Liver (tissue), 9 donors: Measurements from ENCODE around the gene NEK6. TPM values are rescaled to one million over a fixed set of nuclear protein-coding genes. Genes with fewer than 3 reads are reported as not detected.

Source experiments
- DNase-seq: peaks from one replicate; pipeline ENCODE4 v3.0.0-alpha.2; 2017; ENCODE audit warnings: low spot score
- H3K27ac ChIP-seq, 2 donors: one replicate each; pipeline ENCODE4 v1.7.0; 2013; ENCODE audit warnings: inconsistent platforms in 2 of 2, low read length in 2 of 2, control low read depth in 1 of 2, low read depth in 1 of 2, mild to moderate bottlenecking in 1 of 2
- H3K27me3 ChIP-seq, 4 donors: one replicate each; pipeline versions ENCODE4 v1.6.1 to v1.7.0; 2013; ENCODE audit warnings: low read length in 3 of 4, inconsistent platforms in 1 of 4, mild to moderate bottlenecking in 1 of 4, moderate library complexity in 1 of 4; ENCODE audit not compliant: control insufficient read depth in 4 of 4, insufficient read depth in 4 of 4
- H3K36me3 ChIP-seq, 4 donors: one replicate each; pipeline versions ENCODE4 v1.6.1 to v1.7.0; 2013; ENCODE audit warnings: low read length in 3 of 4, mild to moderate bottlenecking in 3 of 4, low read depth in 1 of 4, moderate library complexity in 1 of 4; ENCODE audit not compliant: control insufficient read depth in 4 of 4, insufficient read depth in 3 of 4
- H3K4me1 ChIP-seq, 4 donors: one replicate each; pipeline versions ENCODE4 v1.6.1 to v1.7.0; 2013; ENCODE audit warnings: low read length in 3 of 4, mild to moderate bottlenecking in 3 of 4, moderate library complexity in 1 of 4; ENCODE audit not compliant: control insufficient read depth in 4 of 4, insufficient read depth in 4 of 4
- H3K4me3 ChIP-seq, 3 donors: one replicate each; pipeline versions ENCODE4 v1.6.1 to v1.7.0; 2013; ENCODE audit warnings: low read length in 3 of 3, control low read depth in 1 of 3, low read depth in 1 of 3, mild to moderate bottlenecking in 1 of 3
- H3K9ac ChIP-seq, 2 donors: one replicate each; pipeline ENCODE4 v1.7.0; 2013; ENCODE audit warnings: low read length in 2 of 2, mild to moderate bottlenecking in 2 of 2, moderate library complexity in 2 of 2, control low read depth in 1 of 2, low read depth in 1 of 2
- H3K9me3 ChIP-seq, 4 donors: one replicate each; pipeline versions ENCODE4 v1.6.1 to v1.7.0; 2013; ENCODE audit warnings: low read length in 3 of 4; ENCODE audit not compliant: control insufficient read depth in 4 of 4
- EGR1 ChIP-seq, 2 donors: IDR thresholded peaks; 2 replicates each; pipeline ENCODE4 v1.6.1; 2016 to 2018; ENCODE audit warnings: antibody characterized with exemption in 2 of 2, low read depth in 2 of 2
- FOXA1 ChIP-seq: IDR thresholded peaks from 2 replicates; pipeline ENCODE4 v1.6.1; 2016; ENCODE audit warnings: antibody characterized with exemption
- FOXA2 ChIP-seq: IDR thresholded peaks from 2 replicates; pipeline ENCODE4 v1.6.1; 2016; ENCODE audit warnings: antibody characterized with exemption
- GABPA ChIP-seq, 2 donors: IDR thresholded peaks in 1 of 2; conservative IDR thresholded peaks in 1 of 2; 2 replicates each; pipeline ENCODE4 v1.6.1; 2016; ENCODE audit warnings: antibody characterized with exemption in 2 of 2, mild to moderate bottlenecking in 1 of 2, moderate library complexity in 1 of 2
- HNF4A ChIP-seq, 2 donors: conservative IDR thresholded peaks; 2 replicates each; pipeline ENCODE4 v1.6.1; 2016; ENCODE audit warnings: antibody characterized with exemption in 2 of 2, mild to moderate bottlenecking in 2 of 2
- HNF4G ChIP-seq: IDR thresholded peaks from 2 replicates; pipeline ENCODE4 v1.6.1; 2016; ENCODE audit warnings: antibody characterized with exemption
- JUND ChIP-seq, 2 donors: IDR thresholded peaks; 2 replicates each; pipeline ENCODE4 v1.6.1; 2016; ENCODE audit warnings: antibody characterized with exemption in 2 of 2
- NR2F2 ChIP-seq: IDR thresholded peaks from 2 replicates; pipeline ENCODE4 v1.6.1; 2016; ENCODE audit warnings: antibody characterized with exemption
- RAD21 ChIP-seq, 2 donors: IDR thresholded peaks; 2 replicates each; pipeline ENCODE4 v1.6.1; 2016; ENCODE audit warnings: antibody characterized with exemption in 2 of 2, mild to moderate bottlenecking in 2 of 2
- RXRA ChIP-seq, 2 donors: IDR thresholded peaks; 2 replicates each; pipeline ENCODE4 v1.6.1; 2017 to 2018; ENCODE audit warnings: antibody characterized with exemption in 2 of 2, mild to moderate bottlenecking in 1 of 2
- SP1 ChIP-seq: IDR thresholded peaks from 2 replicates; pipeline ENCODE4 v1.6.1; 2018; ENCODE audit warnings: antibody characterized with exemption, mild to moderate bottlenecking
- TAF1 ChIP-seq: conservative IDR thresholded peaks from 2 replicates; pipeline ENCODE4 v1.6.1; 2016; ENCODE audit warnings: antibody characterized with exemption, mild to moderate bottlenecking
- YY1 ChIP-seq: IDR thresholded peaks from 2 replicates; pipeline ENCODE4 v1.6.1; 2016; ENCODE audit warnings: antibody characterized with exemption, mild to moderate bottlenecking
- WGBS: extraction: QIAGEN DNeasy Blood & Tissue Kit; methylation state at CpG from one replicate; pipeline ENCODE4 v1.1.7; 2013; 5-methylcytosine and 5-hydroxymethylcytosine counted together
- polyA plus RNA-seq, 2 donors: library from polyadenylated mRNA; stranded (reverse) in 1 of 2; unstranded in 1 of 2; fragments of 200-250 nt in 1 of 2; fragments of >200 nt in 1 of 2; fragmentation: Nextera tagmentation in 1 of 2; extraction: Ambion mirVana in 1 of 2; gene quantifications; one replicate each; pipeline versions ENCODE4 v1.2.1 to v1.2.3, GENCODE V29; 2013 to 2015
- total RNA-seq, 2 donors: library from RNA; depleted of rRNA; stranded (reverse); fragments of >200 nt; gene quantifications; one replicate each; pipeline ENCODE4 v1.2.3, GENCODE V29; 2014
- TF ChIP-seq, protein P1 (sequence below): IDR thresholded peaks from 2 replicates; pipeline ENCODE4 v1.6.1; 2016; ENCODE audit warnings: antibody characterized with exemption
- TF ChIP-seq, protein P2 (sequence below): IDR thresholded peaks from 2 replicates; pipeline ENCODE4 v1.6.1; 2016; ENCODE audit warnings: antibody characterized with exemption, mild to moderate bottlenecking
- TF ChIP-seq, protein P3 (sequence below): fragments of 150-350 bp; IDR thresholded peaks from 2 replicates; pipeline ENCODE4 v1.5.1; 2017; ENCODE audit warnings: improper control_type of control experiment, low read depth, low read length; ENCODE audit not compliant: missing input control
- TF ChIP-seq, protein P4 (sequence below): IDR thresholded peaks from 2 replicates; pipeline ENCODE4 v1.6.1; 2016; ENCODE audit warnings: antibody characterized with exemption
- TF ChIP-seq, protein P5 (sequence below): IDR thresholded peaks from 2 replicates; pipeline ENCODE4 v1.6.1; 2016; ENCODE audit warnings: antibody characterized with exemption
- donor health status: healthy.
- donor health status: healthy.
- donor health status: healthy.
- donor health status: healthy.
- donor health status: healthy.

Gene NEK6
- total and polyA plus RNA-seq, 4 donors = 32.5 to 49.7 (median 42.5) TPM

DNA sequence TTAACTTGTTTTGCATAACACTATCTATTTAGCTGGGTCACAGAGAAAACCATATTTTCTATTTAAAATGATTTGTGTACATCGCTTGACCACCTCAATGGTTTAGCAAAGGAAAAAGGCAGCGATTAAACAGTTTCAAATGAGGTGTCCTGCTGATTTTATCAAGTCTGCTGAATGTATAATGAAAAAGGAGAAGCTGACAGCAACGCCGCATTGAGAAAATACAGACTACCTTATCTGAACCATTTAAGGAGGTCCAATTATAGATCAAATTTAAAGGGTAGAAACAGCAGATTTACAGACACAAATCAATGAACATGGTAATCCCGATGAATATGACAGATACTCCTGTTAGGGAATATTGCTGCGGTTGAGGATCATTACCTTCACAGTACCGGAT is 127.9 kb downstream of the NEK6 start:
- H3K27ac ChIP-seq = peak overlapping the region; percentile 81 to 95
- WGBS = 50% methylated on average over 7 of the region's 7 CpGs
- H3K9me3 ChIP-seq = no peaks in the 10 kb centered on the region
- H3K4me1 ChIP-seq = peaks cover 21 to 68% (median 43%) of the 10 kb centered on the region in 4 donors
- no peak for TF ChIP-seq SP1
- no peak for TF ChIP-seq HNF4A (conservative IDR thresholded peaks at IDR 0.05)
- TF ChIP-seq HNF4G = no peak
- no peak for TF ChIP-seq YY1
- no peak for TF ChIP-seq JUND (IDR thresholded peaks at IDR 0.05)
- TF ChIP-seq RAD21 (IDR thresholded peaks at IDR 0.05) = no peak
- TF ChIP-seq FOXA1 = no peak
- no peak for TF ChIP-seq GABPA (IDR thresholded peaks at IDR 0.05 in 1 of 2, conservative IDR thresholded peaks at IDR 0.05 in 1 of 2)
- DNase-seq = no peak
- H3K4me3 ChIP-seq = peak overlapping the region; percentile 20 to 42 (median 29)
- H3K27me3 ChIP-seq = no peaks in the 10 kb centered on the region
- H3K36me3 ChIP-seq = peaks cover 0 to 8% (median 5%) of the 10 kb centered on the region in 4 donors
- peak overlapping the region; percentile 23 to 89 for H3K9ac ChIP-seq

DNA sequence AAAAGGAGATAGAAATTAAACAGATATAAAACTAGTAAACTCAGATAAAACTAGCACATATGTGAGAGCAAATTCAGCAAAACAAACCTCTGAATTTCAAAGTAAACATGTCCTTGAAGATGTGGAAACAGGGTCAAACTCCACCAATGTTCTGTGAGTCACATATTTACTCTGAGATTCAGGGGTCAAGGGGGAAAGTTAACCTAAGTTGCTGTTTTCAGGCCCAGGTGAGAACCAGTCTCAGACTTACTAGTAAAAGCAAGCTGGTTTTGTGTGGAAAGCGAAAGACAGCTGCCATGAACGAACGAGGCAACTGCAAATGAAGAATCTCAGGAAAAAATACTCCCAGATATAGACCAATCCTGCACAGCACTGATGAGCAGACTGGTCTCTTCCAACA is 128.5 kb downstream of the NEK6 start:
- Histone ChIP-seq H3K4me1 (peaks cover 21 to 72% (median 47%) of the 10 kb centered on the region in 4 donors), H3K9me3 (no peaks in the 10 kb centered on the region), H3K27ac (peak overlapping the region; percentile 81 to 95), H3K4me3 (peak overlapping the region in 2 of 3 donors; percentile 29 to 42), H3K36me3 (peaks cover 0 to 8% (median 5%) of the 10 kb centered on the region in 4 donors), H3K27me3 (no peaks in the 10 kb centered on the region), H3K9ac (peak overlapping the region; percentile 71 to 92)
- WGBS = 33% methylated on average over 3 of the region's 3 CpGs
- no peak for DNase-seq
- TF ChIP-seq HNF4A (conservative IDR thresholded peaks at IDR 0.05) = peak; percentile 97 to 98
- TF ChIP-seq, protein P1, sequence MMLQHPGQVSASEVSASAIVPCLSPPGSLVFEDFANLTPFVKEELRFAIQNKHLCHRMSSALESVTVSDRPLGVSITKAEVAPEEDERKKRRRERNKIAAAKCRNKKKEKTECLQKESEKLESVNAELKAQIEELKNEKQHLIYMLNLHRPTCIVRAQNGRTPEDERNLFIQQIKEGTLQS = peak; percentile 91
- peak; percentile 44 for TF ChIP-seq TAF1
- peak in 1 of 2 donors; percentile 39 for TF ChIP-seq EGR1 (IDR thresholded peaks at IDR 0.05; ENCODE audit: low read depth in 2 of 2)
- peak; percentile 42 to 57 for TF ChIP-seq RAD21 (IDR thresholded peaks at IDR 0.05)
- TF ChIP-seq FOXA1 = peak; percentile 100
- TF ChIP-seq, protein P2, sequence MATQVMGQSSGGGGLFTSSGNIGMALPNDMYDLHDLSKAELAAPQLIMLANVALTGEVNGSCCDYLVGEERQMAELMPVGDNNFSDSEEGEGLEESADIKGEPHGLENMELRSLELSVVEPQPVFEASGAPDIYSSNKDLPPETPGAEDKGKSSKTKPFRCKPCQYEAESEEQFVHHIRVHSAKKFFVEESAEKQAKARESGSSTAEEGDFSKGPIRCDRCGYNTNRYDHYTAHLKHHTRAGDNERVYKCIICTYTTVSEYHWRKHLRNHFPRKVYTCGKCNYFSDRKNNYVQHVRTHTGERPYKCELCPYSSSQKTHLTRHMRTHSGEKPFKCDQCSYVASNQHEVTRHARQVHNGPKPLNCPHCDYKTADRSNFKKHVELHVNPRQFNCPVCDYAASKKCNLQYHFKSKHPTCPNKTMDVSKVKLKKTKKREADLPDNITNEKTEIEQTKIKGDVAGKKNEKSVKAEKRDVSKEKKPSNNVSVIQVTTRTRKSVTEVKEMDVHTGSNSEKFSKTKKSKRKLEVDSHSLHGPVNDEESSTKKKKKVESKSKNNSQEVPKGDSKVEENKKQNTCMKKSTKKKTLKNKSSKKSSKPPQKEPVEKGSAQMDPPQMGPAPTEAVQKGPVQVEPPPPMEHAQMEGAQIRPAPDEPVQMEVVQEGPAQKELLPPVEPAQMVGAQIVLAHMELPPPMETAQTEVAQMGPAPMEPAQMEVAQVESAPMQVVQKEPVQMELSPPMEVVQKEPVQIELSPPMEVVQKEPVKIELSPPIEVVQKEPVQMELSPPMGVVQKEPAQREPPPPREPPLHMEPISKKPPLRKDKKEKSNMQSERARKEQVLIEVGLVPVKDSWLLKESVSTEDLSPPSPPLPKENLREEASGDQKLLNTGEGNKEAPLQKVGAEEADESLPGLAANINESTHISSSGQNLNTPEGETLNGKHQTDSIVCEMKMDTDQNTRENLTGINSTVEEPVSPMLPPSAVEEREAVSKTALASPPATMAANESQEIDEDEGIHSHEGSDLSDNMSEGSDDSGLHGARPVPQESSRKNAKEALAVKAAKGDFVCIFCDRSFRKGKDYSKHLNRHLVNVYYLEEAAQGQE = peak; percentile 87
- TF ChIP-seq HNF4G = peak; percentile 88
- TF ChIP-seq GABPA (IDR thresholded peaks at IDR 0.05 in 1 of 2, conservative IDR thresholded peaks at IDR 0.05 in 1 of 2) = peak in 1 of 2 donors; percentile 64
- TF ChIP-seq SP1 = peak; percentile 95
- TF ChIP-seq YY1 = peak; percentile 78
- TF ChIP-seq, protein P3, sequence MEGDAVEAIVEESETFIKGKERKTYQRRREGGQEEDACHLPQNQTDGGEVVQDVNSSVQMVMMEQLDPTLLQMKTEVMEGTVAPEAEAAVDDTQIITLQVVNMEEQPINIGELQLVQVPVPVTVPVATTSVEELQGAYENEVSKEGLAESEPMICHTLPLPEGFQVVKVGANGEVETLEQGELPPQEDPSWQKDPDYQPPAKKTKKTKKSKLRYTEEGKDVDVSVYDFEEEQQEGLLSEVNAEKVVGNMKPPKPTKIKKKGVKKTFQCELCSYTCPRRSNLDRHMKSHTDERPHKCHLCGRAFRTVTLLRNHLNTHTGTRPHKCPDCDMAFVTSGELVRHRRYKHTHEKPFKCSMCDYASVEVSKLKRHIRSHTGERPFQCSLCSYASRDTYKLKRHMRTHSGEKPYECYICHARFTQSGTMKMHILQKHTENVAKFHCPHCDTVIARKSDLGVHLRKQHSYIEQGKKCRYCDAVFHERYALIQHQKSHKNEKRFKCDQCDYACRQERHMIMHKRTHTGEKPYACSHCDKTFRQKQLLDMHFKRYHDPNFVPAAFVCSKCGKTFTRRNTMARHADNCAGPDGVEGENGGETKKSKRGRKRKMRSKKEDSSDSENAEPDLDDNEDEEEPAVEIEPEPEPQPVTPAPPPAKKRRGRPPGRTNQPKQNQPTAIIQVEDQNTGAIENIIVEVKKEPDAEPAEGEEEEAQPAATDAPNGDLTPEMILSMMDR = no peak
- peak; percentile 98 for TF ChIP-seq NR2F2
- TF ChIP-seq FOXA2 = peak; percentile 100
- TF ChIP-seq JUND (IDR thresholded peaks at IDR 0.05) = peak; percentile 98 to 99
- TF ChIP-seq, protein P4, sequence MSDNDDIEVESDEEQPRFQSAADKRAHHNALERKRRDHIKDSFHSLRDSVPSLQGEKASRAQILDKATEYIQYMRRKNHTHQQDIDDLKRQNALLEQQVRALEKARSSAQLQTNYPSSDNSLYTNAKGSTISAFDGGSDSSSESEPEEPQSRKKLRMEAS = peak; percentile 85
- TF ChIP-seq RXRA (IDR thresholded peaks at IDR 0.05) = peak; percentile 95 to 96
- TF ChIP-seq, protein P5, sequence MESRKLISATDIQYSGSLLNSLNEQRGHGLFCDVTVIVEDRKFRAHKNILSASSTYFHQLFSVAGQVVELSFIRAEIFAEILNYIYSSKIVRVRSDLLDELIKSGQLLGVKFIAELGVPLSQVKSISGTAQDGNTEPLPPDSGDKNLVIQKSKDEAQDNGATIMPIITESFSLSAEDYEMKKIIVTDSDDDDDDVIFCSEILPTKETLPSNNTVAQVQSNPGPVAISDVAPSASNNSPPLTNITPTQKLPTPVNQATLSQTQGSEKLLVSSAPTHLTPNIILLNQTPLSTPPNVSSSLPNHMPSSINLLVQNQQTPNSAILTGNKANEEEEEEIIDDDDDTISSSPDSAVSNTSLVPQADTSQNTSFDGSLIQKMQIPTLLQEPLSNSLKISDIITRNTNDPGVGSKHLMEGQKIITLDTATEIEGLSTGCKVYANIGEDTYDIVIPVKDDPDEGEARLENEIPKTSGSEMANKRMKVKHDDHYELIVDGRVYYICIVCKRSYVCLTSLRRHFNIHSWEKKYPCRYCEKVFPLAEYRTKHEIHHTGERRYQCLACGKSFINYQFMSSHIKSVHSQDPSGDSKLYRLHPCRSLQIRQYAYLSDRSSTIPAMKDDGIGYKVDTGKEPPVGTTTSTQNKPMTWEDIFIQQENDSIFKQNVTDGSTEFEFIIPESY = peak; percentile 72
